BE2C (cell line): ENCODE measurements around the gene CDC42BPG.
"Not testable (repeated sequence)": the region's sequence is repeated elsewhere in the genome, so short reads cannot be mapped to it uniquely, and the experiment has no call there.

Experiments
- DNase-seq: peaks from one replicate; pipeline ENCODE4 v3.0.0-alpha.2; 2020
- H3K27me3 ChIP-seq: fragments of 250-450 bp; sonication (Bioruptor Pico); 2 replicates; pipeline ENCODE4 v1.5.1; 2020; ENCODE audit warnings: mild to moderate bottlenecking
- H3K36me3 ChIP-seq: fragments of 250-450 bp; sonication (Bioruptor Pico); 2 replicates; pipeline ENCODE4 v1.5.1; 2020; ENCODE audit warnings: mild to moderate bottlenecking
- H3K4me1 ChIP-seq: fragments of 250-450 bp; sonication (Bioruptor Pico); 2 replicates; pipeline ENCODE4 v1.5.1; 2020
- H3K4me3 ChIP-seq: 2 replicates; pipeline ENCODE4 v1.5.1; 2011; ENCODE audit warnings: low read depth, low read length
- H3K9me3 ChIP-seq: fragments of 250-450 bp; sonication (Bioruptor Pico); 2 replicates; pipeline ENCODE4 v1.5.1; 2020
- TF ChIP-seq, protein P1 (sequence below): IDR thresholded peaks from 2 replicates; pipeline ENCODE4 v1.5.1; 2012; ENCODE audit warnings: mild to moderate bottlenecking, low read depth, low read length

The CDC42BPG gene

DNA sequence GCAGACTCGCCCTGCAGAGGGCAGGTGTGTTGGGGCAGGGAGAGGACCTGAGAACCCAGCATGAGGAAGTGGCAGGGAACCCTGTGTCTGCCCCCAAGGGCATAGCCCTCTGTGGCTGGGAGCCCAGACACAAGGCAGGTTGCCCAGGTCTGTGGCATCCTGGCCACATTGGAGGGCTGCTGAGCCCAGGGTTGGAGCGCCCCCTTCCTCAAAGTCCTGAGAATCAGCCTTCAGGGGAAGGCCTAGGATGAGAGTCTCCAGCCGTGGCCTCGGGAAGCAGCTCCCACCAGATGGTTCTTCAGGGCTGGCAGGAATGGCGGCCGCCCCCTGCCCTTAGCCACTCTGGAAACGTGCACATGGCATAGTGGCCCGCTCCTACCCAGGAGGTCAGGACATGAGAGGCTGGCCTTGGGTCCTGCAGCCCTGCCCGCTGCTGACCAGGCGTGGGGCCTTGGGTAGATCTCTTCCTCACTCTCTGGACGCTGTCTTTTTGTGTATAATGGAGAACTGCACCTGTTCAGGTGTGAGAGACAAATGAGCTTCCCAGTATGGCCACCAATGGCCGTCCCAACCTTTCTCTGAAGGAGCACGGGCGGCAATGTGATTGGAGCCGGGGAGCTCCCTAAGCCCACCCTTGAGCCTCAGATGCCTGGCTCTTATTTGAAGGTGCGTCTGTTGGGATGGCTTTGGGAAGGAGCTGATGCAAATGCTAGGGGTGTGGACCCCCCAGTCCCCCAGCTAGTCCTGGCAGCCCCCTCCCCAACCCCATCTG lies 4.6 kb upstream of the CDC42BPG start:
- TF ChIP-seq, protein P1, sequence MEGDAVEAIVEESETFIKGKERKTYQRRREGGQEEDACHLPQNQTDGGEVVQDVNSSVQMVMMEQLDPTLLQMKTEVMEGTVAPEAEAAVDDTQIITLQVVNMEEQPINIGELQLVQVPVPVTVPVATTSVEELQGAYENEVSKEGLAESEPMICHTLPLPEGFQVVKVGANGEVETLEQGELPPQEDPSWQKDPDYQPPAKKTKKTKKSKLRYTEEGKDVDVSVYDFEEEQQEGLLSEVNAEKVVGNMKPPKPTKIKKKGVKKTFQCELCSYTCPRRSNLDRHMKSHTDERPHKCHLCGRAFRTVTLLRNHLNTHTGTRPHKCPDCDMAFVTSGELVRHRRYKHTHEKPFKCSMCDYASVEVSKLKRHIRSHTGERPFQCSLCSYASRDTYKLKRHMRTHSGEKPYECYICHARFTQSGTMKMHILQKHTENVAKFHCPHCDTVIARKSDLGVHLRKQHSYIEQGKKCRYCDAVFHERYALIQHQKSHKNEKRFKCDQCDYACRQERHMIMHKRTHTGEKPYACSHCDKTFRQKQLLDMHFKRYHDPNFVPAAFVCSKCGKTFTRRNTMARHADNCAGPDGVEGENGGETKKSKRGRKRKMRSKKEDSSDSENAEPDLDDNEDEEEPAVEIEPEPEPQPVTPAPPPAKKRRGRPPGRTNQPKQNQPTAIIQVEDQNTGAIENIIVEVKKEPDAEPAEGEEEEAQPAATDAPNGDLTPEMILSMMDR: no peak
- no peaks in the 10 kb centered on the region for H3K9me3 ChIP-seq
- H3K4me1 ChIP-seq: no peaks in the 10 kb centered on the region
- no peaks in the 10 kb centered on the region for H3K36me3 ChIP-seq
- H3K4me3 ChIP-seq: no peak overlapping the region
- no peak for DNase-seq
- H3K27me3 ChIP-seq: no peaks in the 10 kb centered on the region

GRCh38 chr11:64848214-64848825 lies 3.9 kb upstream of the CDC42BPG start:
- H3K4me1 ChIP-seq: no peaks in the 10 kb centered on the region
- no peak for DNase-seq
- TF ChIP-seq, protein P1: no peak
- H3K27me3 ChIP-seq: no peaks in the 10 kb centered on the region
- H3K4me3 ChIP-seq: no peak overlapping the region
- H3K9me3 ChIP-seq: no peaks in the 10 kb centered on the region
- H3K36me3 ChIP-seq: no peaks in the 10 kb centered on the region

- H3K36me3 ChIP-seq: no peaks in the 10 kb centered on the region
- H3K4me3 ChIP-seq: no peak overlapping the region
- peak; percentile 92 for DNase-seq
- no peaks in the 10 kb centered on the region for H3K9me3 ChIP-seq
- H3K4me1 ChIP-seq: no peaks in the 10 kb centered on the region
- H3K27me3 ChIP-seq: no peaks in the 10 kb centered on the region
- TF ChIP-seq, protein P1: peak; percentile 78
These were observed 2.7 kb upstream of the CDC42BPG start for GRCh38 chr11:64846998-64847666.

DNA sequence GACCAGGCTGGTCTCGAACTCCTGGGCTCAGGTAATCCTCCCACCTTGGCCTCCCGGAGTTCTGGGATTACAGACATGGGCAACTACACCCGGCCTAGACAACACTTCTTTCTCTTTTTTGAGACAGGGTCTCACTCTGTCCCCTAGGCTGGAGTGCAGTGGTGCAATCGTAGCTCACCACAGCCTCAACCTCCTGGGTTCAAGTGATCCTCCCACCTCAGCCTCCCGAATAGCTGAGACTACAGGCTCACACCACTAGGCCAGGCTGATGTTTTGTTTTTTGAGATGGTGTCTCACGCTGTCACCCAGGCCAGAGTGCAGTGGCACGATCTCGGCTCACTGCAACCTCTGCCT lies 1.3 kb upstream of the CDC42BPG start:
- DNase-seq, H3K9me3 ChIP-seq, H3K4me1 ChIP-seq, H3K27me3 ChIP-seq, H3K36me3 ChIP-seq, H3K4me3 ChIP-seq: not testable (repeated sequence)

DNA sequence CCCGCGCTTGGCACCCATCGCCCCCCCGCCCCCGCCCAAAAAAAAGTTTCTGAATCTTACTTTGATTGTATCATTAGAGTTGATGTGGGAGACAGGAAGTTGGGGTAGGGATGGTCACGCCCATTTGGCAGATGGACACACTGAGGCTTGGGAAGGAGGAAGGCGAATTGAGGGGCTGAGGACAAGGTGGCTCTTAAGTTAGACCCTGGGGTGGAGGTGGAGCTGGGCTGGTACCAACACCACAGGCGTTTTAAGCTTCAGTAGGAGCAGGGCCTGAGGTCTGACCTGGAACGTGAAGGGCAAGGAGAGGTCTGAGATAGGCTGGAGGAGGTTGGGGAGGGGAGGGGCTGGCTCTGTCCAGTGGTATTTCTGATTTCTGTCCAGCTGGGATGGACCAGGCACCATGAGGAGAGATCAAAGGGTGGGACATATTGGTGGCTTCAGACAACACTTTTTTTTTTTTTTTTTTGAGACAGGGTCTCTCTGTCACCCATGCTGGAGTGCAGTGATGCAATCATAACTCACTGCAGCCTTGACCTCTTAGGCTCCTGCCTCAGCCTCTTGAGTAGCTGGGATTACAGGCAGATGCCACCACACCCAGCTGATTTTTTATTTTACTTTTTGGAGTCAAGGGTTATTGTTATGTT lies 799 bp upstream of the CDC42BPG start:
- no peaks in the 10 kb centered on the region for H3K4me1 ChIP-seq
- H3K4me3 ChIP-seq: no peak overlapping the region

DNA sequence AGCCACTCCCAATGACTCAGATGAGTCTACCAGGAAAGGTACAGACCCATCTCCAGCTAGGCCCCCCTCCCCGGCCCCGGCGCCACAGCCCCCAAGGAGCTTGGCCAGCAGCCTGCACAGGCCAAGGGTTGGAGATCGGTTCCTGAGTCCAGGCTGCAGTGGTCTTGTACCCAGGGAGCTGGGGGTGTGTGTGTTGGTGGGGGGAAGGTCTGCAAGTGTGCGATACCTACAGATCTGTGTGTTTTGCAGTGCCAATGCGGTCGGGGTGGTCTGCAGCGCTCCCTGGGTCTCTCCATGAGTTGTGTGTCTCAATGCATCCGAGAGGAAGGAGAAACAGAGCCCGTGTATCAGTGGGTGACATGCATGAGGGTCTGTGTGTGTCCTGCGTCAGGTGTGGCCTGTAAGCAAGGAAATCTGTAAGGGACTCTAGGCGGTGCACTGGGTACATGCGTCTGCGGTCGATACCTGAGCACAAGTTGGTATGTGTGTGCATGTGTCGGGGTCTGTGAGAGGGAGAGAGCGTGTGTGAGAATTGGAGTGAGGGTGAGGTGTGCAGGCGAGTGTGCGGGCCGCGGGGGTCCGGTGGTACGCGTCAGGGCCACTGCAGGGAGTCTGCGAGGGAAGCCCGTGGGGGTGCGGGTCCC lies 645 bp downstream of the CDC42BPG start:
- no peaks in the 10 kb centered on the region for H3K36me3 ChIP-seq
- no peak overlapping the region for H3K4me3 ChIP-seq
- H3K27me3 ChIP-seq: no peaks in the 10 kb centered on the region
- no peaks in the 10 kb centered on the region for H3K4me1 ChIP-seq
- TF ChIP-seq, protein P1: no peak
- H3K9me3 ChIP-seq: no peaks in the 10 kb centered on the region
- no peak for DNase-seq

More for the DNA sequence above, 799 bp upstream of the CDC42BPG start:
- TF ChIP-seq, protein P1: no peak
- no peaks in the 10 kb centered on the region for H3K9me3 ChIP-seq
- DNase-seq: no peak
- no peaks in the 10 kb centered on the region for H3K36me3 ChIP-seq
- H3K27me3 ChIP-seq: no peaks in the 10 kb centered on the region
